Activated CD8-positive, alpha-beta T cell treated with anti-CD3 and anti-CD28 coated beads for 36 hours (primary cell): ENCODE results near the gene MTG2. TPM values are rescaled to one million over a fixed set of nuclear protein-coding genes. Genes with fewer than 3 reads are reported as not detected.

Experiments used
- ATAC-seq: fragments of 200-7000 bp; cut with Tn5 transposase; one replicate; pipeline ENCODE4 v1.10.0; 2021; ENCODE audit warnings: mild to moderate bottlenecking, moderate library complexity
- CTCF ChIA-PET: fragments of 350-600 bp; sonication (Branson Sonifier 250); formaldehyde crosslinking; loops from one replicate; lab custom pipeline; 2021; ENCODE audit warnings: antibody characterized with exemption; lab: Charles Lee
- POLR2A ChIA-PET: fragments of 350-600 bp; sonication (Branson Sonifier 250); formaldehyde crosslinking; loops from one replicate; lab custom pipeline; 2021; ENCODE audit warnings: antibody characterized with exemption; lab: Charles Lee
- DNase-seq: peaks from one replicate; pipeline ENCODE4 v3.0.0-alpha.2; 2020
- H3K27ac Mint-ChIP-seq: one replicate; pipeline ENCODE4 v1.8.0; 2021; ENCODE audit warnings: mild to moderate bottlenecking, mixed read lengths
- H3K27me3 Mint-ChIP-seq: one replicate; pipeline ENCODE4 v1.8.0; 2021; ENCODE audit warnings: mixed read lengths
- H3K36me3 Mint-ChIP-seq: one replicate; pipeline ENCODE4 v1.8.0; 2021; ENCODE audit warnings: low read depth, mixed read lengths
- H3K4me1 Mint-ChIP-seq: one replicate; pipeline ENCODE4 v1.8.0; 2021; ENCODE audit warnings: low read depth, mixed read lengths
- H3K4me3 Mint-ChIP-seq: one replicate; pipeline ENCODE4 v1.8.0; 2021; ENCODE audit warnings: mild to moderate bottlenecking, moderate library complexity, mixed read lengths
- H3K9me3 Mint-ChIP-seq: one replicate; pipeline ENCODE4 v1.8.0; 2021; ENCODE audit warnings: mixed read lengths
- intact Hi-C: fragments of 100-400 bp; cut with micrococcal nuclease; formaldehyde crosslinking; loops from one replicate; pipeline ENCODE4 v1.10.0; 2022
- total RNA-seq, 2 experiments: library from RNA; stranded (reverse); gene quantifications; one replicate each; pipeline ENCODE4 v1.2.3, GENCODE V29; 2021
- TF ChIP-seq, protein P1 (sequence below): fragments of 200-600 bp; IDR thresholded peaks from one replicate; pipeline ENCODE4 v1.8.0; 2022; ENCODE audit warnings: antibody characterized with exemption, mild to moderate bottlenecking

Gene MTG2
- total RNA-seq, 2 experiments from 2014 or later, result 36.5 to 40.5 TPM

DNA sequence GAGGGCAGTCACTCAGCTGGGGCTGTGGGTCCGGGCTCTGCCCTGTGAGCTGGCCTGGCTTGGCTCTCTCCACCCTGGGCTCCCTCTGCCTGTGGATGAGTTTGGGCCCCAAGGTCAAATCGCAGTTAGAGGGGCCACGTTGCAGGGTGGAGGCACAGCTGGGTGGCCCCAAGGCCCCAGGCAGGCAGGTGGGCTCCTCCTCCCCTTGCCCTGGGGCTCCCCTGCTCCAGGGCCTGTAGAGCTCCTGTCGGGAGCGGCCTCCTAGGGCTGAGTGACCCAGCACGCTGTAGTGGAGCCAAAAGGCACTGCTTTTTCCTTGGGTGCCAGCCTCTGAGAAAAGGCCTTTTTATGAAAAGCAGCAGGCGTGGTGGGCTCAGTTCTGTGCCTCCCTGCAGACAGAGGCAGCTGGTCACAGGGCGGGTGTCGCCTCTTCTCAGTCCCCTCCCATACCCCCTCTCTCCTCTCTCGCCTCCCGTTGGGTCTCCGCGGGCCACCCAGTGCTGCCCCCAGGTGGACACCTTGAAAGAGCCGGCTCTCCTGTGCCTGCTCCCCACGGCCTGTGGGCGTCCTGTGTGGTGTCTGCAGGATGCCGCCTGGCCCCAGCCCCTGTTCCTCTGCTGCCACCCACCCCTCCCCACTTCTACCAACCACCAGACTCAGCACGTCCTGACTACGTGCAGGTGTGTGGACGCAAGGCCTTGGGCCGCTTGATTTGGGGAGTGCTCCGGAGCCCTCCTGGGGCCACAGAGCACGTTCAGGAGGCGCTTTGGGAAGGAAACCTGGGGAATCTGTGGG lies 26.0 kb upstream of the MTG2 start:
- Mint-ChIP-seq H3K4me1 (peaks cover 25% of the 10 kb centered on the region), H3K27ac (no peak overlapping the region), H3K36me3 (peaks cover 36% of the 10 kb centered on the region), H3K4me3 (no peak overlapping the region), H3K27me3 (no peaks in the 10 kb centered on the region), H3K9me3 (no peaks in the 10 kb centered on the region)
- CTCF ChIA-PET, result interaction anchor here (0.9 to 1.6 kb wide), 6 partner anchors 13 to 260 kb away, joined by 3 to 6 read pairs (median 4); partner anchors contain the start of genes PSMA7 and SS18L1
- peak; percentile 88 for ATAC-seq
- TF ChIP-seq, protein P1, sequence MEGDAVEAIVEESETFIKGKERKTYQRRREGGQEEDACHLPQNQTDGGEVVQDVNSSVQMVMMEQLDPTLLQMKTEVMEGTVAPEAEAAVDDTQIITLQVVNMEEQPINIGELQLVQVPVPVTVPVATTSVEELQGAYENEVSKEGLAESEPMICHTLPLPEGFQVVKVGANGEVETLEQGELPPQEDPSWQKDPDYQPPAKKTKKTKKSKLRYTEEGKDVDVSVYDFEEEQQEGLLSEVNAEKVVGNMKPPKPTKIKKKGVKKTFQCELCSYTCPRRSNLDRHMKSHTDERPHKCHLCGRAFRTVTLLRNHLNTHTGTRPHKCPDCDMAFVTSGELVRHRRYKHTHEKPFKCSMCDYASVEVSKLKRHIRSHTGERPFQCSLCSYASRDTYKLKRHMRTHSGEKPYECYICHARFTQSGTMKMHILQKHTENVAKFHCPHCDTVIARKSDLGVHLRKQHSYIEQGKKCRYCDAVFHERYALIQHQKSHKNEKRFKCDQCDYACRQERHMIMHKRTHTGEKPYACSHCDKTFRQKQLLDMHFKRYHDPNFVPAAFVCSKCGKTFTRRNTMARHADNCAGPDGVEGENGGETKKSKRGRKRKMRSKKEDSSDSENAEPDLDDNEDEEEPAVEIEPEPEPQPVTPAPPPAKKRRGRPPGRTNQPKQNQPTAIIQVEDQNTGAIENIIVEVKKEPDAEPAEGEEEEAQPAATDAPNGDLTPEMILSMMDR, result peak; percentile 88
- intact Hi-C loops, result no loop called here
- POLR2A ChIA-PET, result interaction anchor here (0.6 to 0.9 kb wide), 3 partner anchors 12 to 90 kb away, joined by 3 to 4 read pairs (median 3); no protein-coding TSS in a partner anchor
- DNase-seq, result peak; percentile 84

DNA sequence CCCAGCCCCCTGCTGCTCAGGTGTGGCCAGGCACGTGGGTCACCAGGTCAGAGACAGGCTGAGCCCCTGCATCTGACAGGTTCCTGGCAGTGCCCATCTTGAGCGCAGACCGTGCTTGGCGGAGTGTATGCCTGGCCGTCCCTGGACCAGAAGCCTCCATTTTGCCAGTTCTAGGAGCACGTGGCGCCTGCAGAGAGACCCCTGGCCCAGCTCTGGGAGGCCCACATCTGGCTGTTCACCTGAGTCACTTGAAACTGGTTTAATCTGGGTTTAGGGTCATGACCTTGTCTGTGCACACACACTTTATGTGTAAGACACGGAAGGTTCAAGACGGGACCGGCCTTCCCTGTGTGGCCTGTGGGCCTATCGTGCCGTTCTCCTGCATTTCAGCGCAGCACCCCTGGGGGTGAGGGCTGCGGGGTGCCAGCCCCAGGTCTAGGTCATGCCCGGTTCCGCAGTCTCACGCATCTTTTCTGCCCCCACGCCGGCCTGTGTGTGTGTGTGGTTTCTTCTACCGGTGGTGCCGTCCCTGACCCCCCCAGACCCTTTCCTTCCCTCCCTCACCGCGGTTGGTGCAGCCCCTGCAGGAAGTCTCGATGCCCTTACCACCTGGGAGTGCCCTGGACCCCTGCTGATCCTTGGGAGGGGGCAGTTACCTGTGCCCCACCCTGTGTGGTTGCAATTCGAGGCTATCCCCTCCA lies 25.3 kb upstream of the MTG2 start:
- H3K27ac Mint-ChIP-seq, result no peak overlapping the region
- H3K4me1 Mint-ChIP-seq, result peaks cover 22% of the 10 kb centered on the region
- H3K36me3 Mint-ChIP-seq, result peaks cover 30% of the 10 kb centered on the region
- H3K27me3 Mint-ChIP-seq, result no peaks in the 10 kb centered on the region
- intact Hi-C loops, result no loop called here
- ChIA-PET POLR2A (no interaction called here), CTCF (interaction anchor here (1.0 to 1.6 kb wide), 3 partner anchors 14 to 37 kb away, joined by 3 to 6 read pairs (median 4); partner anchors contain the start of genes PSMA7 and SS18L1)
- no peak overlapping the region for H3K4me3 Mint-ChIP-seq
- H3K9me3 Mint-ChIP-seq, result no peaks in the 10 kb centered on the region
- ATAC-seq (no peak), DNase-seq (no peak)
- TF ChIP-seq, protein P1, result no peak

DNA sequence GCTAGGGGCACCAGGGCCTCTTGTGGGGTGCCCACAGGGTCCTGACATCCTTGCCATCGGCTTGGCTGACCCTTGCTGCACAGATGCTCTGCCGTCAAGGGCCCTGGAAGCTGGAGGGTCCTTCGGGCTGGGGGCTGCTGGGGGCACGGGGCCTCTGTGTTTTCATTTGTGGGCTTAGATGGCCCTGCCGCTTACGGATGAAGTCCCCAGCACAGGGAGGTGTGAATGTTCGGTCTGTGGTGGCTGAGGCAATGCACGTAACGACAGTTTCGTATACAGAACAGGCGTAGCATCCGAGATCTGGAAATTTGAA lies 24.8 kb upstream of the MTG2 start:
- DNase-seq (no peak), ATAC-seq (no peak)
- Mint-ChIP-seq H3K27me3 (no peaks in the 10 kb centered on the region), H3K4me1 (peaks cover 22% of the 10 kb centered on the region), H3K27ac (no peak overlapping the region), H3K36me3 (peaks cover 25% of the 10 kb centered on the region), H3K4me3 (no peak overlapping the region), H3K9me3 (no peaks in the 10 kb centered on the region)
- intact Hi-C loops, result no loop called here
- ChIA-PET POLR2A (no interaction called here), CTCF (no interaction called here)
- TF ChIP-seq, protein P1, result no peak

DNA sequence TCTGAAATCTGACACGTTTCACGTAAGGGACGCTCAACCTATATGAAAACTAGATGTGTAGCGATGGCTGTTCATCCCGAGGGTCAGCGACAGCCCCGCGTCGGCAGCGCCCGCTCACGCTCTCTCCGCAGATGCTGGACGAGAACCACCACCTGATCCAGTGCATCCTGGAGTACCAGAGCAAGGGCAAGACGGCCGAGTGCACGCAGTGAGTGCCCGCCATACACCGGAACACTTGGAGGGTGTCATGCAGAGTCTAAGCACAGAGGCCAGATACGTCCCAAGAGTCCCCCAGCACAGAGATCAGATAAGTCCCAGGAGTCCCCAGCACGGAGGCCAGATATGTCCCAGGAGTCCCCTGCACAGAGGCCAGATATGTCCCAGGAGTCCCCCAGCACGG lies 24.3 kb upstream of the MTG2 start:
- H3K4me3 Mint-ChIP-seq, result no peak overlapping the region
- TF ChIP-seq, protein P1, result no peak
- ChIA-PET CTCF (no interaction called here), POLR2A (no interaction called here)
- H3K9me3 Mint-ChIP-seq, result no peaks in the 10 kb centered on the region
- H3K27me3 Mint-ChIP-seq, result no peaks in the 10 kb centered on the region
- intact Hi-C loops, result no loop called here
- DNase-seq (no peak), ATAC-seq (no peak)
- peaks cover 22% of the 10 kb centered on the region for H3K36me3 Mint-ChIP-seq
- peaks cover 22% of the 10 kb centered on the region for H3K4me1 Mint-ChIP-seq
- no peak overlapping the region for H3K27ac Mint-ChIP-seq

DNA sequence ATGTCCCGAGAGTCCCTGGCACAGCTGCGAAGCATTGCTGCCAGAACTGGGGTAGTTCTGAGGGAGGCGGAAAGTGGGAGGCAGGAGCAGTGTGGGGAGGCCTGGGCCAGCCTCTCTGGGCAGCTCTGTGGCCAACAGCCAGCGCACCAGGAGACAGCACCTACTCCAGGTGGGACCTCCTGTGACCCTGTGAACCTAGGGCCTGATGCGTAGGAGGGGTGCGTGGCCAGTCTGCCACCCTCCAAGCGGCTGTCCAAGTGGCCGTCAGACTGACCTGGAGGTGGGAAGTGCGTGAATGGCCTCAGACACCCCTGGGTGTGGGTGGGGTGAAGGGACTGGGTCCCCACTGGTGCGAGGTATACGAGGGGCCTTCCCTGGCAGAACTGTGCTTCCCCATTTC lies 23.8 kb upstream of the MTG2 start:
- Mint-ChIP-seq H3K9me3 (no peaks in the 10 kb centered on the region), H3K4me3 (no peak overlapping the region), H3K27me3 (no peaks in the 10 kb centered on the region), H3K4me1 (peaks cover 22% of the 10 kb centered on the region), H3K36me3 (peaks cover 17% of the 10 kb centered on the region), H3K27ac (no peak overlapping the region)
- TF ChIP-seq, protein P1, result no peak
- intact Hi-C loops, result no loop called here
- DNase-seq, result no peak
- ATAC-seq, result no peak
- ChIA-PET CTCF (no interaction called here), POLR2A (no interaction called here)
